IMR-90 (cell line): ENCODE data around the gene SLC44A5. TPM values are rescaled to one million over a fixed set of nuclear protein-coding genes. Genes with fewer than 3 reads are reported as not detected.

Experiments used
- ATAC-seq: fragments of 200-7000 bp; cut with Tn5 transposase; 2 replicates; pipeline ENCODE4 v1.9.1; 2020; ENCODE audit warnings: low read depth, mild to moderate bottlenecking, moderate library complexity
- BruUV-seq: library from RNA; stranded (reverse); fragments of 400-500 nt; replicated peaks from 2 replicates; lab custom pipeline; 2021; lab: Mats Ljungman, UMichigan
- CTCF ChIA-PET: fragments of 300-600 bp; formaldehyde crosslinking; extraction: SDS; loops from one replicate; lab custom pipeline; 2021; ENCODE audit warnings: antibody characterized with exemption; lab: Yijun Ruan, JAX
- POLR2A ChIA-PET: fragments of 300-600 bp; sonication (Branson Sonifier 250); formaldehyde crosslinking; loops from one replicate; lab custom pipeline; 2022; ENCODE audit warnings: antibody characterized with exemption; ENCODE audit not compliant: unreplicated experiment; lab: Charles Lee
- DNase-seq: peaks from one replicate; pipeline ENCODE4 v3.0.0; 2013
- H2AFZ ChIP-seq: replicated peaks from 2 replicates; pipeline ENCODE3; 2013; ENCODE audit warnings: low read length, mild to moderate bottlenecking; ENCODE audit not compliant: poor library complexity
- H2AK5ac ChIP-seq: 2 replicates; pipeline ENCODE4 v1.6.1; 2013; ENCODE audit warnings: low read depth, low read length, inconsistent platforms
- H2AK9ac ChIP-seq: replicated peaks from 2 replicates; pipeline ENCODE3; 2013; ENCODE audit warnings: mild to moderate bottlenecking, low read depth, low read length, moderate library complexity; ENCODE audit not compliant: poor library complexity
- H2BK120ac ChIP-seq: 2 replicates; pipeline ENCODE4 v1.6.1; 2013; ENCODE audit warnings: low read depth, low read length, inconsistent platforms
- H2BK15ac ChIP-seq: 3 replicates; pipeline ENCODE4 v1.6.1; 2013; ENCODE audit warnings: low read depth, low read length, inconsistent platforms
- H2BK20ac ChIP-seq: 2 replicates; pipeline ENCODE4 v1.6.1; 2013; ENCODE audit warnings: low read depth, mild to moderate bottlenecking, inconsistent platforms, low read length, moderate library complexity
- H2BK5ac ChIP-seq: 2 replicates; pipeline ENCODE4 v1.6.1; 2013; ENCODE audit warnings: mild to moderate bottlenecking, low read depth, low read length, inconsistent platforms; ENCODE audit not compliant: poor library complexity, severe bottlenecking
- H3K14ac ChIP-seq: replicated peaks from 2 replicates; pipeline ENCODE4 v1.6.1; 2013; ENCODE audit warnings: low read depth, low read length, inconsistent platforms
- H3K18ac ChIP-seq: 2 replicates; pipeline ENCODE4 v1.6.1; 2013; ENCODE audit warnings: low read depth, low read length, control low read depth
- H3K23ac ChIP-seq: 2 replicates; pipeline ENCODE4 v1.6.1; 2013; ENCODE audit warnings: low read depth, low read length, inconsistent platforms
- H3K27ac ChIP-seq: 2 replicates; pipeline ENCODE4 v1.5.1; 2013; ENCODE audit warnings: mild to moderate bottlenecking, control low read depth, low read length; ENCODE audit not compliant: insufficient read depth
- H3K27me3 ChIP-seq: 2 replicates; pipeline ENCODE4 v1.6.1; 2013; ENCODE audit warnings: low read length; ENCODE audit not compliant: control insufficient read depth, insufficient read depth
- H3K36me3 ChIP-seq: 2 replicates; pipeline ENCODE4 v1.6.1; 2013; ENCODE audit warnings: low read length, mixed read lengths; ENCODE audit not compliant: control insufficient read depth, insufficient read depth
- H3K4ac ChIP-seq: 2 replicates; pipeline ENCODE4 v1.6.1; 2013; ENCODE audit warnings: low read depth, low read length, inconsistent platforms
- H3K4me1 ChIP-seq: 2 replicates; pipeline ENCODE4 v1.6.1; 2013; ENCODE audit warnings: low read length, mixed read lengths; ENCODE audit not compliant: control insufficient read depth, insufficient read depth
- H3K4me2 ChIP-seq: 2 replicates; pipeline ENCODE4 v1.6.1; 2013; ENCODE audit warnings: low read depth, mild to moderate bottlenecking, control low read depth, low read length, moderate library complexity
- H3K4me3 ChIP-seq: 2 replicates; pipeline ENCODE4 v1.5.1; 2013; ENCODE audit warnings: low read depth, mild to moderate bottlenecking, control low read depth, low read length, moderate library complexity; ENCODE audit not compliant: insufficient read depth
- H3K56ac ChIP-seq: 2 replicates; pipeline ENCODE4 v1.6.1; 2013; ENCODE audit warnings: low read length, inconsistent platforms; ENCODE audit not compliant: insufficient read depth; ENCODE audit errors: extremely low read depth
- H3K79me1 ChIP-seq, 2 experiments: 2 replicates each; pipeline ENCODE4 v1.6.1; 2013; ENCODE audit warnings: low read length in 2 of 2, inconsistent platforms in 1 of 2, low read depth in 1 of 2
- H3K9ac ChIP-seq: 2 replicates; pipeline ENCODE4 v1.6.1; 2013; ENCODE audit warnings: low read depth, low read length, control low read depth
- H3K9me1 ChIP-seq: 2 replicates; pipeline ENCODE4 v1.6.1; 2013; ENCODE audit warnings: low read length, inconsistent platforms; ENCODE audit not compliant: insufficient read depth
- H3K9me3 ChIP-seq: 2 replicates; pipeline ENCODE4 v1.6.1; 2013; ENCODE audit warnings: low read length; ENCODE audit not compliant: control insufficient read depth, insufficient read depth
- H4K20me1 ChIP-seq: 2 replicates; pipeline ENCODE4 v1.6.1; 2013; ENCODE audit warnings: low read length, inconsistent platforms; ENCODE audit not compliant: insufficient read depth
- H4K5ac ChIP-seq: 2 replicates; pipeline ENCODE4 v1.6.1; 2013; ENCODE audit warnings: mild to moderate bottlenecking, low read depth, low read length, control low read depth
- H4K8ac ChIP-seq, 2 experiments: 2 replicates each; pipeline ENCODE4 v1.6.1; 2013; ENCODE audit warnings: low read depth in 2 of 2, low read length in 2 of 2, control low read depth in 1 of 2, inconsistent platforms in 1 of 2
- H4K91ac ChIP-seq: 2 replicates; pipeline ENCODE4 v1.6.1; 2013; ENCODE audit warnings: low read depth, low read length, inconsistent platforms; ENCODE audit not compliant: insufficient read depth
- CEBPB ChIP-seq: IDR thresholded peaks from 2 replicates; pipeline ENCODE4 v1.6.1; 2012; ENCODE audit warnings: low read depth, low read length, improper control_type of control experiment
- FOS ChIP-seq: fragments of 150-350 bp; IDR thresholded peaks from 2 replicates; pipeline ENCODE4 v1.6.1; 2016; ENCODE audit warnings: low read depth, low read length
- RAD21 ChIP-seq: IDR thresholded peaks from 2 replicates; pipeline ENCODE4 v1.6.1; 2012; ENCODE audit warnings: low read length, improper control_type of control experiment
- RCOR1 ChIP-seq: IDR thresholded peaks from 2 replicates; pipeline ENCODE4 v1.6.1; 2012; ENCODE audit warnings: mild to moderate bottlenecking, low read length, improper control_type of control experiment; ENCODE audit not compliant: insufficient replicate concordance
- SMC3 ChIP-seq: fragments of 150-350 bp; IDR thresholded peaks from 2 replicates; pipeline ENCODE4 v1.6.1; 2016; ENCODE audit warnings: low read depth, mild to moderate bottlenecking, antibody characterized with exemption, low read length, moderate library complexity
- WGBS, 2 experiments: methylation state at CpG; one replicate each; pipeline versions ENCODE4 v1.1.5 to v1.1.7; 2013; ENCODE audit warnings: missing lambda C conversion rate in 2 of 2; ENCODE audit not compliant: insufficient read length in 1 of 2; ENCODE audit errors: extremely low coverage in 2 of 2; 5-methylcytosine and 5-hydroxymethylcytosine counted together
- dilution Hi-C: fragments of 300-500 bp; cut with HindIII; formaldehyde crosslinking; loops from one replicate; pipeline ENCODE4 v1.14.3; 2018; ENCODE audit warnings: low sequenced_read_pairs; ENCODE audit not compliant: unreplicated experiment
- in situ Hi-C: fragments of 300-500 bp; cut with MboI; formaldehyde crosslinking; loops from 3 replicates; pipeline ENCODE4 v1.14.3; 2019; ENCODE audit warnings: low sequenced_read_pairs, inconsistent platforms, mixed read lengths
- intact Hi-C: fragments of 100-400 bp; cut with micrococcal nuclease; formaldehyde crosslinking; loops from 2 replicates; pipeline ENCODE4 v1.10.0; 2022
- polyA plus RNA-seq, 3 experiments: library from polyadenylated mRNA; depleted of rRNA; stranded (reverse); fragments of >200 nt; gene quantifications; 2 replicates each; pipeline ENCODE4 v1.2.3, GENCODE V29; 2012; ENCODE audit warnings: low replicate concordance in 1 of 3
- total RNA-seq: library from RNA; depleted of rRNA; stranded (reverse); fragments of >200 nt; gene quantifications from 2 replicates; pipeline ENCODE4 v1.2.3, GENCODE V29; 2012
- TF ChIP-seq, protein P1 (sequence below): fragments of 150-350 bp; IDR thresholded peaks from 2 replicates; pipeline ENCODE4 v1.6.1; 2016; ENCODE audit warnings: low read depth, mild to moderate bottlenecking, low read length, moderate library complexity, borderline replicate concordance

The SLC44A5 gene
- total and polyA plus RNA-seq, 2 of the 4 experiments (the other 2 are of a cell fraction): under 0.01 TPM; not detected in 1

DNA sequence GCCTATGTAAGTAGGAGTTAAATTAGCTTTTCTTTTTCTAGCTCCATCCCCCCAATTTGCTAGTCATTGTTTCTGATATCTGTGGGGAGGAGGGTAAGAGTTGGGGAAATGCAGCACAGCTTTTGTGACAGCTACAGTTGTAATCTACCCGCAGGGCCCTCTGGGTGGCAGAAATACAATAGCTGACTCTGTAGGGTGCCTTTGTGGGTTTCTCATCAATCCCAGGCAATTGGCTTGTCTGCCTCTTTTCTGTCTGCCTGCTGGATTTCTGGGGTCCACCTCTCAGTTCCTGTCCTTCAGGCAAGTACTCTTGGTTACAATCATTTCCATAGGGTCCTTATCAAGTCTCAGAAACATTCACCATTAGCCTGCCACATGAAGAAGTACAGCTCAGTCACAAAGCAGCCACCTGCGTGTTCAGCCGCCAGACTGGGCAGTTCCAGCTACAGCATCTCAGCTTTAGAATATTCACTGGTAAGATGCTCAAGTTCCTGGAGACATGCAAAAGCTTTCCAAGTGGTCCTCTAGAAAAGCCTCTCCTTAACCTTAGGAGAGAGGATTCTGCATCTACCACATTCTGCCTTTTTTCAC is 19.2 kb upstream of the SLC44A5 start:
- Histone ChIP-seq H2AK9ac (no peak overlapping the region), H4K8ac (no peak overlapping the region), H2BK20ac (no peak overlapping the region), H3K36me3 (no peaks in the 10 kb centered on the region), H3K4ac (no peak overlapping the region), H3K23ac (no peak overlapping the region), H2BK120ac (no peak overlapping the region), H3K9me3 (no peaks in the 10 kb centered on the region), H3K4me2 (no peak overlapping the region), H3K9me1 (no peaks in the 10 kb centered on the region), H3K56ac (no peak overlapping the region), H2BK5ac (no peak overlapping the region), H2BK15ac (no peak overlapping the region), H2AFZ (no peak overlapping the region), H3K18ac (no peak overlapping the region), H3K27ac (no peak overlapping the region), H3K14ac (no peak overlapping the region), H4K91ac (no peak overlapping the region), H3K4me3 (no peak overlapping the region), H3K4me1 (no peaks in the 10 kb centered on the region), H3K79me1 (no peaks in the 10 kb centered on the region), H4K5ac (no peak overlapping the region), H2AK5ac (no peak overlapping the region), H3K9ac (no peak overlapping the region), H4K20me1 (no peaks in the 10 kb centered on the region), H3K27me3 (no peaks in the 10 kb centered on the region)
- no peak for TF ChIP-seq CEBPB
- no peak for TF ChIP-seq RAD21
- no peak for TF ChIP-seq RCOR1
- no peak for TF ChIP-seq SMC3
- TF ChIP-seq, protein P1, sequence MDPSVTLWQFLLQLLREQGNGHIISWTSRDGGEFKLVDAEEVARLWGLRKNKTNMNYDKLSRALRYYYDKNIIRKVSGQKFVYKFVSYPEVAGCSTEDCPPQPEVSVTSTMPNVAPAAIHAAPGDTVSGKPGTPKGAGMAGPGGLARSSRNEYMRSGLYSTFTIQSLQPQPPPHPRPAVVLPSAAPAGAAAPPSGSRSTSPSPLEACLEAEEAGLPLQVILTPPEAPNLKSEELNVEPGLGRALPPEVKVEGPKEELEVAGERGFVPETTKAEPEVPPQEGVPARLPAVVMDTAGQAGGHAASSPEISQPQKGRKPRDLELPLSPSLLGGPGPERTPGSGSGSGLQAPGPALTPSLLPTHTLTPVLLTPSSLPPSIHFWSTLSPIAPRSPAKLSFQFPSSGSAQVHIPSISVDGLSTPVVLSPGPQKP: no peak
- TF ChIP-seq FOS: no peak
- POLR2A ChIA-PET: no interaction called here
- no TSS peak for BruUV-seq
- 0% methylated on average over 1 of the region's 3 CpGs; no CpG with 5 or more reads in 1 of the 2 experiments for WGBS, 2 experiments
- CTCF ChIA-PET: interaction anchor here (1.0 kb wide), 1 partner anchor 364 kb away, joined by 5 read pairs; no protein-coding TSS in a partner anchor
- dilution Hi-C loops (no loop called here), intact Hi-C loops (no loop called here), in situ Hi-C loops (no loop called here)
- ATAC-seq: no peak
- no peak for DNase-seq
